Measurements from ENCODE around the gene TMEM147.

TMEM147 gene, protein sequence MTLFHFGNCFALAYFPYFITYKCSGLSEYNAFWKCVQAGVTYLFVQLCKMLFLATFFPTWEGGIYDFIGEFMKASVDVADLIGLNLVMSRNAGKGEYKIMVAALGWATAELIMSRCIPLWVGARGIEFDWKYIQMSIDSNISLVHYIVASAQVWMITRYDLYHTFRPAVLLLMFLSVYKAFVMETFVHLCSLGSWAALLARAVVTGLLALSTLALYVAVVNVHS

DNA sequence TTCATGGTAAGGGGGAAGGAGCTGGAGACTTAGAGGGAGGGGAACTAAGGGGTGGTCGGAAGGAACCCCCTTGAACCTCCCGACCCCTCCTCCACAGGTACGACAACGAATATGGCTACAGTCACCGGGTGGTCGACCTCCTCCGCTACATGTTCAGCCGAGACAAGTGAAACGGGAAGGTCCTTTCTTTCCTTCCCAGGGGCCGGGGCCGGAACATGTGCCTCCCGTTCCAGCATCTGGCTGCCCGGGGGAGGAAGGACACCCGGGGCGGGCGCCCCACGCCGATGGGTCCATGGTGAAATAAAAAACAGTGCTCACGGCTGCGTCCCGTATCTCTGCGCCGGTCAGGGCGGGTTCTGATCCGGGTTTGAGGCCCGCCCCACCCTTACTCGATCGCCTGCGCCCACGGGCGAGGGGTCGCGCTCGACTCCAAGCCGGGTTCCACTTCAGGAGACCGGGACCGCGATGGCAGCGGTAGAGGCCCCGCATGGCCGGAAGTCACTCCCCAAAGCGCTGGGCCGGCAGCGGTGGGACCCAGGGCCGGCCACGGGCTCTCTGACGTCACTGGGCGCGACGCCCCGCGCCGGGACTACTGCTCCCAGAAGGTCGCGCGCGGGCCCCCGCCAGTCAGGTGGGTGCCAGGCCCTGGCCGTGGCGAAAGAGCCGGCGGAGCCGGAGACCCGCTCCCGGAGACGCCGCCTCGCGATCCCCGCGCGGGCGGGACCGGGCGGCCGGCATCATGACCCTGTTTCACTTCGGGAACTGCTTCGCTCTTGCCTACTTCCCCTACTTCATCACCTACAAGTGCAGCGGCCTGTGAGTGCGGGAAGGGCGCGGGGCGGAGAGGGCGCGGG is at the start of gene TMEM147:
Gene TMEM147, plus strand, starts transcription at position 626 of the 854 bp plus-strand sequence. Its CDS starts 114 bp downstream, at position 740.
- DNase-seq (ENCODE audit: low read depth): peak; percentile 82

DNA sequence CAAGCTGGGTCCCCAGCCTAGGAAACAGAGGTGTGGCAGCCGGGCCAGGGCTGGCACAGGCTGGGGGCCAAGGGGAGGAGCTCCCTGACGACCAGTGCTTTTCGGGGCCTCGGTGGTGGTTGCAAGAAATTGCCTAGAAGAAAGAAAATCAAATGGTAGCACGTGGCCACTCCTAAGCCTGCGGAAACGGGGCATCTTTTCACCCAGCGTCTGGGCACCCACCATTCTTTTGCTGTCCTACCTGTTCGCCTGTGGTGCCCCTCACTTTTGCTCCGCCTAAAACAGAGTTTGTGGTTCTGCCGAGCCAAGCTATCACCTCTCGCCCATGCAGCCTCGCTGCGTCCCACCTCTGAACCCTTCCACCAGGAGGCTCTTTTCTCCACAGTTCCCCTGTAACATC is 48.0 kb upstream of the TMEM147 start:
- DNase-seq (ENCODE audit: low read depth): no peak

DNA sequence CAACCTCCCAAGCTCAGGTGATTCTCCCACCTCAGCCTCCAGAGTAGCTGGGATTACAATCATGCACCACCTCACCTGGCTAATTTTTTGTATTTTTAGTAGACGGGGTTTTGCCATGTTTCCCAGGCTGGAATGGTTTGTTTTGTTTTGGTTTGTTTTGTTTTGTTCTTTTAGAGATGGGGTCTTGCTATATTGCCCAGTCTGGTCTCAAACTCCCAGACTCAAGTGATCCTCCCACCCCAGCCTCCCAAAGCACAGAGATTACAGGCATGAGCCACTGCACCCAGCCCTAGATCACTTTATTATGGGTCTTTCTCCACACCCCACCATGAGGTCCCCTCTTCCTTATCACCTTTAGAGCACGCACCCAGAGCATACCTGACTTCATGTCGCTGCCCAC is 47.2 kb upstream of the TMEM147 start:
- DNase-seq (ENCODE audit: low read depth): no peak

DNA sequence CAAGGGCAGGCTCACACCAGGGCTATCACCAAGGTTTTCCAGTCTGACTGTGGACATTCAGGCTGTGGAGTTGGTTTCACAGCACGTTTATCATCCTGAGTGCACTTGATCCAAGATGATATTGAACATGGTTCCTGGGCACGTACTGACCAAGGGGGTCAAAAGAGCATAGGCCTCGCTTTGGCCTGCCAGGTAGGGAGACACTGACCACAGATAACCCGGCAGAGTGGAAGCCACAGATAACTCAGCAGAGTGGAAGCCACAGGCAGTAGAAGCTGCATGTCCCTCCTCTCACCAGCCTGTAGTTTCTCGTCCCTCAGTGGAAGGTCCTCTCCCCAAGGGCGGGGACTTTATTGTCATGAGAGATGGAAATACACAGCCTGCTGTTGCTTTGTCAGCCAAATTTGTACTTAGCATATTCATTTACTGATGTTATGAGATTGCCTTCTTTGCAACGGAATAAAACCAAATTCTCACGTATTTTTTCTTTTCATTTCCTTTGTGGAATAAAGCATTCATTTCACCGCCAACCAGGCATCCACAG is 46.4 kb upstream of the TMEM147 start:
- no peak for DNase-seq (ENCODE audit: low read depth)

DNA sequence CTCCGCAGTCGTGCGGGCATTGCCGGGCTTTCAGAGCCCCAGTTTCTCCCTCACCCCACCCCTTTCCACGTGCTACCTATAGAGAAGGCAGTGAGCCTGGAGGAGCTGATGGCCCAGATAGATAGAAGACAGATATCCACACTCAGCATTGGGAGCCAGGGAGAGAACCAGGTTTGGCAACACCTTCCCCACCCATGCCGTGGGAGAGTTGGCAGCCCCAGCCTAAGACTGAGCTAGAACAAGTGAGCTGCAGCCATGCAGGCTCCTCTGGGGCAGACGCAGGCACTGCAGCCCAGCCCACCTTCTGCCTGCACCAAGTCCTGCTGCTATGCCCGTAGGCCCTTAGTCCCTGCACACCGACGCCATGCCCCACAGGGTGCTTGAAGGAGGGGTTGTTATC is 44.8 kb upstream of the TMEM147 start:
- DNase-seq (ENCODE audit: low read depth): no peak

DNA sequence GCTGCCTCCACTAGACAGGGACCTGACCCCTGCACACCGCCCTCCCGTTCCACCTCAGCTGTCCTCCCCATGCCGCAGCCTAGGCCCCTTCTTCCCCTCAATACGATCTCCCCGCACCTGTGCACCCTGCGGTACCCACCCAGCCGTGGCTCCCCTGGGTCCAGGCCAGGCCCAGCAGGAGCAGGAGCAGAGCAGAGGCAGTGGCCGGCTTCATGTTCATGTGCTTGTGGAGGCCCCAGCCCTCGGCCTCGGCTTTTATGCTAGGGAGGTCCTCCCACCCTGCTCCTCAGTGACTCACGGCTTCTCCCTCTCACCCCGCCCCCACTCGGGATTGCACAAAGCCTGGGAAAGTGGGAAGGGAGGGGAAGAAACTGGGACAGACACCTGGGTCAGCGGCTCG is 43.7 kb upstream of the TMEM147 start:
- DNase-seq (ENCODE audit: low read depth): peak; percentile 68

DNA sequence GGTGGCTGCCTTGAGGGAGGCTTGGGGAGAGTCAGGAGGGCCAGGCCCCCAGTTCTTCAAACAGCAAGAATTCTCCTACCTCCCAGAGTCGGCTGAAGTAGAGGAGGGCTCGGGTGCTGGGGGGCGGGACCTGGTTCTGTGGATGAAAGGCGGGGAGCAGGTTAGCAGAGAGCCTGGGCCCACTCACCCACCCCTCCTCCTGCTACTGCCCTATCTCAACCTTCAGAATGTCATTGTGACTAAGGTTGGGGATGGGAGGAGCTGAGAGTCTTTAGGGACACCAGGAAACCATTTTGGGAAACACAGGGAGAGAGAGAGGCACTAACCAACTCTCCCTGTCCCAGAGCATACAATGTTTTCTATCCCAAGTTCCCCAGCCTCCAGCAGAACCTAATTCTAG is 42.7 kb upstream of the TMEM147 start:
- DNase-seq (ENCODE audit: low read depth): no peak

DNA sequence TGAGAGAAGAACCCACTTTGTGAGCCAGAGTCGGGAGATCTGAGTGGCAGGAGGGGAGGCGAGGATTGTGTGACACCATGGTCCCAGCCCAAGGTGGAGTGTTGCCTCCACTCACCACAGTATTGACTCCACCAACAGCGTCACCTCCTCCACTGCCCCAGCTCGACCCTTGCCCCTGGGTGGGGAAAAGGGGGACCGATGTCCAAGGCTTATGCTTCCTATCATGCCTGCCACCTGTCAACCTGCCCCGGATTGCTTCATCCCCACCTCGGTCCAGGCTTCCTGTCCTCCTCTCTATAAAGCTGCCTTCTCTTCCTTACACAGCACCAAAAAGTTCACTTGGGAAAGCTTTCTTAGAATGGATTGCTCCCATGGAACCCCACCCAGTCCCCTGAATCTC is 39.4 kb upstream of the TMEM147 start:
- DNase-seq (ENCODE audit: low read depth): no peak

DNA sequence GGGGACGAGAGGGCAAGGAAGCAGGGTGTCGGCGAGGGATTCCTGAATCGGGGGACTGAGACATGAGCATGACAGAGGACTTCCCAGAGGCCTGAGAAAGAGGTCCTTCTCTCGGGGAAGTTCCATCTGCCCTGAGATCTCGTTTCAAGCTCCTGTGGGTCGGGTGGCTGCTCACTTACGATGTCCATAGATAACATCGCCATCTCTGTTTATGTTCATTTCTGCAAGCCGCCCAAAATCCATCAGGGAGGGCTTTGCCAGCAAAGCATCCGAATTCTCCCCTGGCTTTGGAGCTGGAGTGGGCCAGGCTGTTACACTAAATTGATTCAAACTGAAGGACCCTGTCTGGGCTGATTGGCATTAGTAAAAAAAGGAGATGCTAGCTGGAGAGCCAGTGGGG is 37.9 kb upstream of the TMEM147 start:
- DNase-seq (ENCODE audit: low read depth): no peak

DNA sequence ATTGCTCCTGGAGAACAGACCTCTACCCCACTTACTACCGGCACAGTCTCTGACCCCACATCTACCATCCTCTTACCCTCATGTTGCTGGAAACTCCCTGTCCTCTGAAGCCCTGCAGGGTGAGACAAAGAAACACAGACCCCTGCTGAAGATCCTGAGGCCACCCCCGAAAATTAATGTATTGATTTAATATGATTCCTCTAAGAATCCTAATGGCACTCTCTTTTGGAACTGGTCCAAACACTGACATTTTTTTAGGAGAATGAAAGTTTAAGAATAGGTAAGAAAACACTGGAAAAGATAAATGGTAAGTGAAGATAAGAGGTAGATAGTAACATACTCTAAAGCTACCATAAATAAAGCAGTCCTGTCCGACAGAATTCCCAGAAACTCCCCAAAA is 37.3 kb upstream of the TMEM147 start:
- DNase-seq (ENCODE audit: low read depth): no peak

DNA sequence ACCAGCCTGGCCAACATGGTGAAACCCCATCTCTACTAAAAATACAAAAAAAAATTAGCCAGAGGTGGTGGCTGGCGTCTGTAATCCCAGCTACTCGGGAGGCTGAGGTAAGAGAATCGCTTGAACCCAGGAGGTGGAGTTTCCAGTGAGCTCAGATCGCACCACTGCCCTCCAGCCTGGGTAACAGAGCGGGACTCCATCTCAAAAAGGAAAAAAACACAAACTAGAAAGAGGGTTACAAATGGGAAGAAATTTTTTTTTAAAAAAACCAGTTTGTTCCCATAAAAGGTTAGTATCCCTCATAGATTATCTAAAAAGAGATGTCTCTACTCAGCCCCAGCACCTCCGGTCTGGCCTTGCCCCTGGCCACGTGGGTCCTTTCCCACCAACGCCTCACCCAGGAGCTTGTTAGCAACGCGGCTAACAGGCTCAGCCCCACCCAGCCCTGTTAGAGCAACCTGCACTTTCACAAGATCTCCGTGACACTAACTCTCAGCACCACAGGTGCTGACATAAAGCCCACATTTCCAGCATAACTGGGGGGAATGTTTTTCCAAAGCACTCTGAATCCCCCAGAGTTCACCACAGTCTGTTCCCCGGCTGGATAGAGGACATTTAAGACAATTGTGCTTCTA is 36.3 kb upstream of the TMEM147 start:
- peak; percentile 10 for DNase-seq (ENCODE audit: low read depth)

DNA sequence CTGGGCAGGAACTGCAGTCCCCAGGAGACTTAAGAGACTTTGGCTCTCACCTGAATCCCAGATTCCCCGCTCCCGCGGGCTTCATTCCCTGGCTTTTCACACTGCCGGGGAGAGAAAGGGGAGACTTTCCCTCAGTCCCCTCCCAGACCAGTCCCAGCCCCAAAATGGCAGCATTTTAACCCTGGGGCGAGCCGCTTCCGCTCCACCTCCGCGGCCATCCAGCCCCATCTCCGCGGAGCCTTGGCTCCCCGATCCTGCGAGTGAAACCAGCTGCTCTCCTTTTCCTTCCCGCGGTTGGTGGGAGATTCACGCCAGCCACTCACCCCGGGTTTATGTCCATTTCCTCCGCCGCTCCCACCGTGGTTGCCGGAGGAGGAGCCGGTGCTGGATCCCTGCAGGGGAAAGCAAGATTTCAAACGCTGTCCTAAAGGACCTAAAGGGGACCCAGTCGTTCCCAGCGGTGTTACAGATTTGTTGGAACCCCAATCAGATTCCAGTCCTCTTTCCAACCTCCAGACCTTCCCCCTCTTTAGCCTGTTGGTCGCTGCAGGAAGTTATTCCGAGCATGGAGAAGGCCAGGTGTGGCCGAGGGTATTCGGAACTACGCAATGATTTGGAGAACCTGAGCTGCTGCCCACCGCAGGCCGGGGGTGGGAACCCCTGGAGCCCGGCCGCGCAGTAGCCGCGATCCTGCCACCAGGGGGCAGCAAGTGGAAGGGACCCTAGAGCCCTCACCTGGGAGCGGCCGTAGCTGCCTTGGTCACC is 35.4 kb upstream of the TMEM147 start:
- peak; percentile 11 for DNase-seq (ENCODE audit: low read depth)

DNA sequence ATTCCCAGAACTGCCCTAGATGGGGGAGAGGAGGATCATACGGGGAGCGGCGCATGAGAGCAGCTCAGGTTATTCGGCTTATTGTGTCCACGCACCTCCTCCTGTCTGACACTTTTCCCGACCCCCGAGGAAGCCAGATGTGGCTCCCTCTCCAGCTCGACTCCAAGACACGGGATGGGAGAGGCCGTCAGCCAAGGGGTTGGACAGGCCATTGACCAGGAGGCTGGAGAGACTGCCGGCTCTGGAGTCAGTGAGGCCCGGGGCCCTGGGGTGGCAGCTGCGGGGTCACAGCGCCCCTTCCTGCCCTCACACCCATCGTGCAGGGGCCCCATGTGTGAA is 34.8 kb upstream of the TMEM147 start:
- DNase-seq (ENCODE audit: low read depth): no peak

DNA sequence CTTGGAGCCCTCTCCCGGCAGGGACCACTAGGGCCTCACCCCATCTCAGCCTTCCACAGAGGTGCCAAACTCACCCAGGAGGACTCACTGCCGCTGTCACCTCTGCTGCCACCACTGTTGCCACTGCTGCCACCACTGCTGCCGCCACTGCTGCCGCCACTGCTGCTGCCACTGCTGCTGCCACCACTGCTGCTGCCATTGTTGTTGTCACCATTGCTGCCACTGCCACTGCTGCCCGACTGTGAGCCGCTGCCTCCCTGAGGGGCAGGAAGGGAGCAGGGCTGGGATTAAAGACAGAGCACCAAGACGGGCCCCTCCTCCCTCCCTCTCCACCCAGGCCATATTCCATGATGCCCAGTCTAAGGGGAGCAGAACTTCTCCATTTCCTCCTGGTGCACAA is 34.1 kb upstream of the TMEM147 start:
- no peak for DNase-seq (ENCODE audit: low read depth)

DNA sequence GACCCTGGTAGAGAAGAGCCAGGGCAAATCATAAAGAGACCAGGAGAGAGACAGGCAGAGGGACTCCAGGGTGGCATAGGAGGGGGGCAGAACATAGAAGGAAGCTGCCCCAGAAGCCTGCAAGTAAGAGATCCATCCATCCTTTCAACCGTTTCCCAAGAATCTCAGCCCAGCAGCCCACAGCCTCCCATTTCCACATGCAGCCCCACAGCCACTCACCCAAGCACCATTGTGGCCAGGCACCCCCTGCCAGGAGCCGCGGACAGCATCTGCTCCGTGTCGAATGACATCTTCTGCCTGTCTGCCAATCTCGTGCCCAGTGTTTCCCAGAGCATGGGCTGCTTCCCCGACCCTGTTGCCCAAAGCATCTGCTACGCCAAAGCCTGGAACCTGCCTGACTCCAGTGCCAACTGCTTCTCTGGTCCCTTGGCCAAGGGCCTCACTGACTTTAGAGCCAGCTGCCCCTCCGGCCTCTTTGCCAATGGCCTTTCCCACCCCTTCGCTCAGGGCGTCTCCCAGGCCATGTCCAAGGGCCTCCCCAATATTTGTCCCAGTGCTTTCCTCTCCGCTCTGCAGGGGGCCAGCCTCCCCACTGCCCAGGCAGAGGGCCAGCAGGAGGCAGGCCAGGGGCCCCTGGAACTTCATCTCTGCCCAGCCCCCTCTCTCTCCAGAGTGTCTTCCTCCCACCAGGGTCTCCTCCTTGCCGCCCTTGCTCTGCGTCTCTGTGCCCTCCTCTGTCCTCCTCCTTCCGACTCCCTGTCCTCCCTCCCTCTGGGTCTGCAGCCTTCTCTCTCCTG is 32.4 kb upstream of the TMEM147 start:
- no peak for DNase-seq (ENCODE audit: low read depth)

DNA sequence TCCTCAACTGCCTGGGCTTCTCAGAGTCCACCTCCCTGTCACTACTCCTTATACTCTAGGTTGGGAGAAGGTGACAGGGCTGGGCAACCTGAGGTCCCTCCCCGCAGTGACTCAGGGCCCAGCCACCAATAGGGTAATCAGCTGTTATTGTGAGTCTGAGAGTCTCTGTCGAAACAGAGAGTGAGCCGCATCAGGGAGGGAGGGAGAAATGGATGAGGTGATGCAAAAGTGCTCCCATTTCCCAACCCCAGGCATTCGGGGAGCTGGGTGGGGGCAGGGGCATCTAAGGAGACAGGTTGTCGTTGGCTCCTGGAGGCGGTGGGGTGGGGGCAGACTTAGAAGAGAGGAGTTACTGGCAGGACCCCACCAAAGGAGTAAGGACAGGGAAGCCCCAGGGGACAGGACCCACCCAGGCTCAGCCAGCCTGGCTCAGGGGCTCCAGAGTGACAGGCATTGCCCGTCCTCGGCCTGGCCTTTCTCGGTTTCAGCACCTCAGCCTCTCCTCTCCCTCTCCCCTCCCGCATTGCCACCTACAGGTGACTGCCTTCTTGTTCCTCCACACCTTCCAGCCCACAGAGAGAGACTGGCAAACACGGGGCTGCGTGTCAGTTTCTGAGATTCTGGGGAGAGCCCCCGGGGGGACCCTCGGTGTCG is 31.7 kb upstream of the TMEM147 start, which contains the start of gene DMKN:
Gene DMKN, minus strand, starts transcription at position 22 of the 654 bp plus-strand sequence. CDS start 174 bp downstream, outside the sequence.
- DNase-seq (ENCODE audit: low read depth): peak; percentile 75

DNA sequence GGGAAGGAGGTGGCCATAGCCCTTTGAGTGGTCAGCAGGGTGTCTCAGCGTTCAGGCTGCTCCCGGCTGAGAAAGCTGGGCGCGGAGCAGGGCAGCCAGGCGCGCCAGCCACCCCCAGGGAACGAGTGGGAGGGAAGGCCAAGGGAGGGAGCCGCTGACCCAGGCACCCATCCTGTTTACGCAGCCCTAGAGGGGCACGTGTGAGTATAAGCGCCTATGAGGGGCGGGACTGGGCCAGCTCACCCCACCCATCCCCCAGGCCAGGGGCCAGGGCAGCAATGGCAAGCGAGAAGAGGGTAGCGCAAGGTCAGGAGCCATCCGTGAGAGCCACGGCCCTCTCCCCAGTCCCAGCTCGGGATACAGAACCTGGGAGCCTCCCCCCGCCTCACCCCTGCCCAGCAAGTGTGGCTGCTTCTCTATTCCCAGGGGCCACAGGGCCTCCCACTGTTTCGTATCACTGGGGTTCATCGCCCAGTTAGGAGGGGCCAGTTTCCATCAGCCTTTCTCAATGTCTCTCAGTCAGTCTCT is 31.1 kb upstream of the TMEM147 start:
- DNase-seq (ENCODE audit: low read depth): peak; percentile 64

DNA sequence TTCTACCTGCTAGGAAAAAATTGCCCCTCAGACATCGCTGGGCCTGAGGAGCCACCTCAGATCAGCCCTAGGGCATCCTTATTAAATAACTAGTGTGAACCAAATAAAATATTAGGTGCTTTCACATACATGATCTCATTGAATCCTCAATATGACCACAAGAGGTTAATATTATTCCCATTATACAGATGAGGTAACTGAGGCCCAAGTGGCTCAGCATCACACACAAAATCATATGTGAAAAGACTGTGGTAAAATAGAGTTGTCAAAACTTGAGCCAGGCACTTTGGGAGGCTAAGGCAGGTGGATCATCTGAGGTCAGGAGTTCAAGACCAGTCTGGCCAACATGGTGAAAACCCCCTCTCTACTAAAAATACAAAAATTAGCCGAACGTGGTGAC is 29.1 kb upstream of the TMEM147 start:
- no peak for DNase-seq (ENCODE audit: low read depth)

DNA sequence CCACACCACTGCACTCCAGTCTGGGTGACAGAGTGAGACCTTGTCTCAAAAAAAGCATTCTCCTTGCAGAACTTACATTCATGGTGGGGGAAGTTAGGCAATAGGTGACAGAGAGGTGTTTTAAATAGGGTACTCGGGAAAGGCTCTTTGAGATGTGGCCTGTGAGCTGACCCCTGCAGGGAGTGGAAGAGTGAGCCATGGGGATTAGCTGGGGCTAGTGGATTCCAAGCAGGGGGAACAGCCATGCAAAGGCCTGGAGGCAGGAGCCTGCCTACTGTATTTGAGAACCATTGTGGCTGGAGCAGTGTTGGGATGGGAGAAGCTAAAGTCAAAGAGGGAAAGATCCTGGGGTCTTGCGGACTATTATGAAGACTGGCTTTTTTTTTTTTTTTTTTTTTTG is 28.1 kb upstream of the TMEM147 start:
- no peak for DNase-seq (ENCODE audit: low read depth)

DNA sequence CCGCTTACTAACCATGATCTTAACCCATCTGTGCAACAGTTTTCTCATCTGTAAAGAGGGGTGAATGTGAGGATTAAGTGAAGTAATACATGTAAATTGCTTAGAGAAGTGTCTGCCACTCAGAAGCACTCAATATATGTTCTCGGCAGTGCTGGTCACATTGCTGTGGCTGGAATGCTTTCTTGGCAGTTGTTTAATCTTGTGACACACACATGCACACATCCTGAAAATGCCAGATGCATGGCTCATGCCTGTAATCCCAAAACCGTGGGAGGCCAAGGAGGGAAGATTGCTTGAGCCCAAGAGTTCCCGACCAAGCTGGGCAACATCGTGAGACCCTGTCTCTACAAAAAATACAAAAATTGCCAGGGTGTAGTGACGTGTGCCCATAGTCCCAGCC is 27.1 kb upstream of the TMEM147 start:
- DNase-seq (ENCODE audit: low read depth): peak; percentile 96

All from amniotic epithelial cell (primary cell).